ENCODE data around the gene GSTCD.

Gene GSTCD

GRCh38 chr4:105708181-105709080 is at the start of gene GSTCD, which contains the start of gene INTS12 (continued):
- TF ChIP-seq SETDB1 (IDR thresholded peaks at IDR 0.05; ENCODE audit: insufficient read length, low read length) (no peak), ZNF514 (tag by site-specific recombination; IDR thresholded peaks at IDR 0.05) (no peak), KLF1 (tag by site-specific recombination; IDR thresholded peaks at IDR 0.05) (peak; percentile 76), ZNF169 (tag by site-specific recombination; IDR thresholded peaks at IDR 0.05) (no peak), ZNF501 (tag by site-specific recombination; IDR thresholded peaks at IDR 0.05) (peak; percentile 99), ZNF791 (tag by site-specific recombination; IDR thresholded peaks at IDR 0.05) (no peak), ZNF629 (tag by site-specific recombination; IDR thresholded peaks at IDR 0.05) (peak; percentile 93), ZNF561 (tag by site-specific recombination; IDR thresholded peaks at IDR 0.05; ENCODE audit: borderline replicate concordance) (peak; percentile 95), ZNF843 (tag by site-specific recombination; IDR thresholded peaks at IDR 0.05) (peak; percentile 77), SALL2 (tag by site-specific recombination; IDR thresholded peaks at IDR 0.05; ENCODE audit: borderline replicate concordance) (peak; percentile 87; the same call in 1 of the 2 replicates), ZNF48 (tag by site-specific recombination; IDR thresholded peaks at IDR 0.05) (no peak), MYNN (tag by site-specific recombination; IDR thresholded peaks at IDR 0.05; ENCODE audit: borderline replicate concordance) (0 out of 2 replicates have a peak, but pooled peaks have one; percentile 22), OVOL3 (tag by site-specific recombination; IDR thresholded peaks at IDR 0.05) (peak; percentile 55; the same call in 1 of the 2 replicates), ZBTB7A (tag by site-specific recombination; IDR thresholded peaks at IDR 0.05; ENCODE audit: low read depth) (0 out of 2 replicates have a peak, but pooled peaks have one; percentile 68), BCL11B (tag by site-specific recombination; IDR thresholded peaks at IDR 0.05; ENCODE audit: low read depth) (no peak), PRDM10 (tag by site-specific recombination; IDR thresholded peaks at IDR 0.05) (peak; percentile 65), ZNF571 (tag by site-specific recombination; IDR thresholded peaks at IDR 0.05) (no peak), GFI1B (tag by site-specific recombination; IDR thresholded peaks at IDR 0.05) (peak; percentile 65), ZNF184 (tag by site-specific recombination; IDR thresholded peaks at IDR 0.05) (0 out of 2 replicates have a peak, but pooled peaks have one; percentile 59), ZNF404 (tag by site-specific recombination; IDR thresholded peaks at IDR 0.05) (no peak), ZNF76 (tag by site-specific recombination; IDR thresholded peaks at IDR 0.05; ENCODE audit: borderline replicate concordance, low read depth) (peak; percentile 81), ZNF362 (tag by site-specific recombination; IDR thresholded peaks at IDR 0.05) (no peak)
- TF ChIP-seq, protein P1, sequence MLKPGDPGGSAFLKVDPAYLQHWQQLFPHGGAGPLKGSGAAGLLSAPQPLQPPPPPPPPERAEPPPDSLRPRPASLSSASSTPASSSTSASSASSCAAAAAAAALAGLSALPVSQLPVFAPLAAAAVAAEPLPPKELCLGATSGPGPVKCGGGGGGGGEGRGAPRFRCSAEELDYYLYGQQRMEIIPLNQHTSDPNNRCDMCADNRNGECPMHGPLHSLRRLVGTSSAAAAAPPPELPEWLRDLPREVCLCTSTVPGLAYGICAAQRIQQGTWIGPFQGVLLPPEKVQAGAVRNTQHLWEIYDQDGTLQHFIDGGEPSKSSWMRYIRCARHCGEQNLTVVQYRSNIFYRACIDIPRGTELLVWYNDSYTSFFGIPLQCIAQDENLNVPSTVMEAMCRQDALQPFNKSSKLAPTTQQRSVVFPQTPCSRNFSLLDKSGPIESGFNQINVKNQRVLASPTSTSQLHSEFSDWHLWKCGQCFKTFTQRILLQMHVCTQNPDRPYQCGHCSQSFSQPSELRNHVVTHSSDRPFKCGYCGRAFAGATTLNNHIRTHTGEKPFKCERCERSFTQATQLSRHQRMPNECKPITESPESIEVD (tag by site-specific recombination; IDR thresholded peaks at IDR 0.05): peak; percentile 32; the same call in 1 of the 2 replicates
- TF ChIP-seq, protein P2, sequence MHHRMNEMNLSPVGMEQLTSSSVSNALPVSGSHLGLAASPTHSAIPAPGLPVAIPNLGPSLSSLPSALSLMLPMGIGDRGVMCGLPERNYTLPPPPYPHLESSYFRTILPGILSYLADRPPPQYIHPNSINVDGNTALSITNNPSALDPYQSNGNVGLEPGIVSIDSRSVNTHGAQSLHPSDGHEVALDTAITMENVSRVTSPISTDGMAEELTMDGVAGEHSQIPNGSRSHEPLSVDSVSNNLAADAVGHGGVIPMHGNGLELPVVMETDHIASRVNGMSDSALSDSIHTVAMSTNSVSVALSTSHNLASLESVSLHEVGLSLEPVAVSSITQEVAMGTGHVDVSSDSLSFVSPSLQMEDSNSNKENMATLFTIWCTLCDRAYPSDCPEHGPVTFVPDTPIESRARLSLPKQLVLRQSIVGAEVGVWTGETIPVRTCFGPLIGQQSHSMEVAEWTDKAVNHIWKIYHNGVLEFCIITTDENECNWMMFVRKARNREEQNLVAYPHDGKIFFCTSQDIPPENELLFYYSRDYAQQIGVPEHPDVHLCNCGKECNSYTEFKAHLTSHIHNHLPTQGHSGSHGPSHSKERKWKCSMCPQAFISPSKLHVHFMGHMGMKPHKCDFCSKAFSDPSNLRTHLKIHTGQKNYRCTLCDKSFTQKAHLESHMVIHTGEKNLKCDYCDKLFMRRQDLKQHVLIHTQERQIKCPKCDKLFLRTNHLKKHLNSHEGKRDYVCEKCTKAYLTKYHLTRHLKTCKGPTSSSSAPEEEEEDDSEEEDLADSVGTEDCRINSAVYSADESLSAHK (tag by site-specific recombination; IDR thresholded peaks at IDR 0.05): peak; percentile 50; the same call in 1 of the 2 replicates
- TF ChIP-seq, protein P3, sequence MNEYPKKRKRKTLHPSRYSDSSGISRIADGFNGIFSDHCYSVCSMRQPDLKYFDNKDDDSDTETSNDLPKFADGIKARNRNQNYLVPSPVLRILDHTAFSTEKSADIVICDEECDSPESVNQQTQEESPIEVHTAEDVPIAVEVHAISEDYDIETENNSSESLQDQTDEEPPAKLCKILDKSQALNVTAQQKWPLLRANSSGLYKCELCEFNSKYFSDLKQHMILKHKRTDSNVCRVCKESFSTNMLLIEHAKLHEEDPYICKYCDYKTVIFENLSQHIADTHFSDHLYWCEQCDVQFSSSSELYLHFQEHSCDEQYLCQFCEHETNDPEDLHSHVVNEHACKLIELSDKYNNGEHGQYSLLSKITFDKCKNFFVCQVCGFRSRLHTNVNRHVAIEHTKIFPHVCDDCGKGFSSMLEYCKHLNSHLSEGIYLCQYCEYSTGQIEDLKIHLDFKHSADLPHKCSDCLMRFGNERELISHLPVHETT (tag by site-specific recombination; IDR thresholded peaks at IDR 0.05): peak; percentile 98
- TF ChIP-seq, protein P4, sequence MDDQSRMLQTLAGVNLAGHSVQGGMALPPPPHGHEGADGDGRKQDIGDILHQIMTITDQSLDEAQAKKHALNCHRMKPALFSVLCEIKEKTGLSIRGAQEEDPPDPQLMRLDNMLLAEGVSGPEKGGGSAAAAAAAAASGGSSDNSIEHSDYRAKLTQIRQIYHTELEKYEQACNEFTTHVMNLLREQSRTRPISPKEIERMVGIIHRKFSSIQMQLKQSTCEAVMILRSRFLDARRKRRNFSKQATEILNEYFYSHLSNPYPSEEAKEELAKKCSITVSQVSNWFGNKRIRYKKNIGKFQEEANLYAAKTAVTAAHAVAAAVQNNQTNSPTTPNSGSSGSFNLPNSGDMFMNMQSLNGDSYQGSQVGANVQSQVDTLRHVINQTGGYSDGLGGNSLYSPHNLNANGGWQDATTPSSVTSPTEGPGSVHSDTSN (CRISPR knock-in tag; IDR thresholded peaks at IDR 0.05): peak; percentile 59; the same call in 1 of the 2 replicates
